Pancreas (tissue), 10 donors: ENCODE results near the gene SLIT3. TPM values are rescaled to one million over a fixed set of nuclear protein-coding genes. Genes with fewer than 3 reads are reported as not detected.

ENCODE experiments used
- ATAC-seq, 4 donors: fragments of 200-7000 bp; cut with Tn5 transposase; one replicate each; pipeline versions ENCODE4 v1.8.0 to v1.9.1; 2020; ENCODE audit warnings: mild to moderate bottlenecking in 4 of 4, moderate library complexity in 4 of 4
- DNase-seq, 6 donors: peaks; one replicate each; pipeline ENCODE4 v3.0.0-alpha.2; 2020
- FAIRE-seq: peaks from 2 replicates; lab custom pipeline; 2012; peaks lifted over from hg19 to GRCh38; lab: Jason Lieb, UNC
- H3K27ac ChIP-seq, 4 donors: fragments of 200-600 bp; sonication (generic); 1 replicate in 3 of 4; 2 replicates in 1 of 4; pipeline versions ENCODE4 v1.5.0 to v1.8.0; 2020
- H3K27me3 ChIP-seq, 4 donors: fragments of 200-600 bp; one replicate each; pipeline ENCODE4 v1.8.0; 2021
- H3K36me3 ChIP-seq, 3 donors: fragments of 200-600 bp; sonication (generic) in 1 of 3; one replicate each; pipeline versions ENCODE4 v1.5.0 to v1.8.0; 2020 to 2021
- H3K4me1 ChIP-seq, 3 donors: fragments of 200-600 bp; one replicate each; pipeline ENCODE4 v1.8.0; 2021
- H3K4me3 ChIP-seq, 4 donors: fragments of 200-600 bp; sonication (generic) in 2 of 4; one replicate each; pipeline versions ENCODE4 v1.5.0 to v1.8.0; 2020 to 2021
- H3K9me3 ChIP-seq, 4 donors: fragments of 200-600 bp; one replicate each; pipeline ENCODE4 v1.8.0; 2021
- CTCF ChIP-seq, 4 donors: fragments of 200-600 bp; sonication (generic) in 3 of 4; IDR thresholded peaks; one replicate each; pipeline versions ENCODE4 v1.5.0 to v1.8.0; 2021; ENCODE audit warnings: antibody characterized with exemption in 4 of 4
- WGBS, 2 donors: extraction: QIAGEN DNeasy Blood & Tissue Kit; methylation state at CpG; one replicate each; pipeline ENCODE4 v1.1.7; 2013; 5-methylcytosine and 5-hydroxymethylcytosine counted together
- intact Hi-C, 3 donors: fragments of 100-400 bp; cut with DNase I; formaldehyde crosslinking; loops; one replicate each; pipeline versions ENCODE4 v1.11.1 to v1.14.2; 2022
- polyA plus RNA-seq, 2 donors: library from polyadenylated mRNA; stranded (reverse); fragments of 200-250 nt; gene quantifications; one replicate each; pipeline ENCODE4 v1.2.3, GENCODE V29; 2013
- total RNA-seq, 6 donors: library from RNA; stranded (reverse); fragmentation: NEBNext Ultra II Directional in 4 of 6; extraction: Animal tissue kit (Norgen Biotek cat#: 25700) in 4 of 6; gene quantifications; one replicate each; pipeline versions ENCODE4 v1.2.1 to v1.2.4, GENCODE V29; 2021 to 2023
- donor health status: healthy with polysubstance abuse.
- donor health status: DM: no; HTN: no; CAD: no; lungs with moderate emphysema.
- donor health status: DM: no; HTN: no; CAD: no.
- donor health status: control.
- donor health status: control.
- donor health status: Bipolar disorder and iron deficiency.
- donor health status: DM: yes; HTN: yes; CAD: no.
- donor health status: DM: no; HTN: no; CAD: no.
- donor health status: DM: no; HTN: no; CAD: no.
- donor health status: DM: yes; HTN: yes; CAD: no.

Gene SLIT3
- total and polyA plus RNA-seq, 8 donors, result 1.1 to 11.4 (median 2.1) TPM

DNA sequence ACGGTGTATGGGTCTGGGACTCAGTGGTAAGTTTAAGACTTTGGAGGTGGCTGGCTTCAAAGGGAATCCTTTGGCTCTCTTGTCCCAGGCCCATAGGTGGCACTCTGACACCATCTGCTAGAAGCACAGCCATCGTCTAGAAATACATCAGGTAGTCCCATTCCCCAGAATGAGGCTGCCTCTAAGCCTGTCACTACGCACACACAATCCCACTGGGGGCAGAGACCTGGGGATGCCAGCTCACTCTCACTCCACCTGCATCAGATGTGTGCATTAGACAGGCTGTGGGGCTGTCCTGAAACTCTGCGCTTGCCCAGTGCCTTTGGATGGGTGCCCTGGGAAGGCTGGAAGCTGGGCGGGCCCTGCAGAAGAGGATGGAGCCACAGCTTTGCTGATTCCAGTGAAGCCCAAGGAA is 594.3 kb downstream of the SLIT3 start:
- no peaks in the 10 kb centered on the region for H3K36me3 ChIP-seq
- 71 to 72% methylated on average over 5 of the region's 5 CpGs for WGBS, 2 donors
- no peaks in the 10 kb centered on the region for H3K9me3 ChIP-seq
- intact Hi-C loops, result no loop called here
- FAIRE-seq, result no peak
- ATAC-seq, result peak in 3 of 4 donors; percentile 46 to 61 (median 57)
- no peaks in the 10 kb centered on the region for H3K27me3 ChIP-seq
- peak in 1 of 4 donors; percentile 12 for TF ChIP-seq CTCF (IDR thresholded peaks at IDR 0.05)
- DNase-seq, result peak in 1 of 6 donors; percentile 27
- H3K4me1 ChIP-seq, result no peaks in the 10 kb centered on the region
- H3K27ac ChIP-seq, result no peak overlapping the region
- no peak overlapping the region for H3K4me3 ChIP-seq

DNA sequence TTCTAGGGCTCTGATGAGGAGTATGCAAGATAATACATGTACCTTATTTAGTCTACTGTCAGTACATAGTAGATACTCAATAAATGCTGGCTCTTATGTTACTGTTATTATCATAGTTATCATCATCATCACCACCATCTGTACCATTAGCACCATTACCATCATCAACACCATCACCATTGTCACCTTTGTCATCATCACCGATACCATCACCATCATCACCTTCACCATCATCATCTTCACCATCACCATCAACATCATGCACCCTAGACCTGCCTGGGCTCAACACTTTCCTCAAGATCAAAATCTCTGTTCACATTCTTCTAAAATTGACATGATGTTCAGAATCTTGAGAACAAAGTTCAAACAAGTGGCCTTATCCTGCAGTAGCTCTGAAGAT is 595.6 kb downstream of the SLIT3 start:
- WGBS, 2 donors, result 77 to 85% methylated on average over 1 of the region's 1 CpG
- Histone ChIP-seq H3K4me1 (no peaks in the 10 kb centered on the region), H3K36me3 (no peaks in the 10 kb centered on the region), H3K4me3 (no peak overlapping the region), H3K27me3 (no peaks in the 10 kb centered on the region), H3K27ac (no peak overlapping the region), H3K9me3 (no peaks in the 10 kb centered on the region)
- DNase-seq (no peak), ATAC-seq (no peak), FAIRE-seq (no peak)
- TF ChIP-seq CTCF (IDR thresholded peaks at IDR 0.05), result no peak
- intact Hi-C loops, result no loop called here

DNA sequence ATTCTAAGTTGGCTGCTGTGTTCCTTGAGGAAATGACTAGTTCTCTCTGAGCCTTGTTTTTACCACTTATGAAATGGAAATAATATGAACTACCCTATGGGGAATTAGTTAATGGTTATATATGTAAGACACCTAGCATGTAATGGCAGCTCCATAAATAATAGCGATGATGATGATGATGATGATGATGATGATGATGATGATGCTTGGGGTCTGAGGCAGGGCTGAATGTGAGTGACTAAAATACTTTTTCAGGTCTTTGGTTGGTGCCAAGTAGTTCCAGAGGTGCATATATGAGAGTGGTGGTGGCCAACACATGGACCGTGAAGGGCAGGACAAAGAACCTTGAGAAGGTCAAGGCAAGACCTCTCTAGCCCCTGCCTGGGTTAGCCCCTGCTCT is 598.4 kb downstream of the SLIT3 start:
- 91 to 100% methylated on average over 2 of the region's 2 CpGs for WGBS, 2 donors
- Histone ChIP-seq H3K9me3 (no peaks in the 10 kb centered on the region), H3K4me1 (no peaks in the 10 kb centered on the region), H3K36me3 (no peaks in the 10 kb centered on the region), H3K27ac (no peak overlapping the region), H3K4me3 (no peak overlapping the region), H3K27me3 (no peaks in the 10 kb centered on the region)
- ATAC-seq (no peak), FAIRE-seq (no peak), DNase-seq (no peak)
- no peak for TF ChIP-seq CTCF (IDR thresholded peaks at IDR 0.05)
- intact Hi-C loops, result no loop called here

- no peak overlapping the region for H3K4me3 ChIP-seq
- no peak for TF ChIP-seq CTCF (IDR thresholded peaks at IDR 0.05)
- H3K27ac ChIP-seq, result no peak overlapping the region
- H3K36me3 ChIP-seq, result no peaks in the 10 kb centered on the region
- no peak for ATAC-seq
- H3K9me3 ChIP-seq, result no peaks in the 10 kb centered on the region
- WGBS, 2 donors, result 94% methylated on average over 5 of the region's 5 CpGs
- H3K4me1 ChIP-seq, result no peaks in the 10 kb centered on the region
- intact Hi-C loops, result no loop called here
- DNase-seq, result no peak
- FAIRE-seq, result no peak
- H3K27me3 ChIP-seq, result no peaks in the 10 kb centered on the region
Measured at GRCh38 chr5:168701641-168702040, 599.3 kb downstream of the SLIT3 start.

- no peak for DNase-seq
- Histone ChIP-seq H3K4me1 (no peaks in the 10 kb centered on the region), H3K4me3 (no peak overlapping the region), H3K27me3 (no peaks in the 10 kb centered on the region), H3K36me3 (no peaks in the 10 kb centered on the region), H3K9me3 (no peaks in the 10 kb centered on the region), H3K27ac (no peak overlapping the region)
- intact Hi-C loops, result no loop called here
- no peak for FAIRE-seq
- WGBS, 2 donors, result 55 to 80% methylated on average over 8 of the region's 8 CpGs
- ATAC-seq, result no peak
- no peak for TF ChIP-seq CTCF (IDR thresholded peaks at IDR 0.05)
Measured at GRCh38 chr5:168699002-168699401, 601.9 kb downstream of the SLIT3 start.
